Prostate gland (tissue), 2 donors: ENCODE data around the gene ZMYND8. TPM values are rescaled to one million over a fixed set of nuclear protein-coding genes. Genes with fewer than 3 reads are reported as not detected.

ENCODE experiments used
- DNase-seq: peaks from one replicate; pipeline ENCODE4 v3.0.0-alpha.2; 2019; ENCODE audit warnings: low spot score
- H3K27ac ChIP-seq, 2 donors: fragments of 200-600 bp; sonication (generic); 2 replicates each; pipeline ENCODE4 v1.5.1; 2017 to 2019
- H3K27me3 ChIP-seq: fragments of 200-600 bp; sonication (generic); replicated peaks from 2 replicates; pipeline ENCODE4 v1.5.1; 2019; ENCODE audit not compliant: insufficient read depth
- H3K36me3 ChIP-seq, 2 donors: fragments of 200-600 bp; sonication (generic); 1 replicate in 1 of 2; 2 replicates in 1 of 2; pipeline versions ENCODE4 v1.5.1 to v1.8.1; 2017 to 2019
- H3K4me1 ChIP-seq: fragments of 200-600 bp; sonication (generic); replicated peaks from 2 replicates; pipeline ENCODE4 v1.5.1; 2019
- H3K4me3 ChIP-seq, 2 donors: fragments of 200-600 bp; sonication (generic); 2 replicates each; pipeline ENCODE4 v1.5.1; 2017 to 2019
- H3K9me3 ChIP-seq: fragments of 200-600 bp; sonication (generic); 2 replicates; pipeline ENCODE4 v1.5.1; 2017
- CTCF ChIP-seq, 4 experiments: fragments of 200-600 bp in 2 of 4; fragments of 450-650 bp in 2 of 4; sonication (generic) in 2 of 4; IDR thresholded peaks; 1 replicate in 3 of 4; 2 replicates in 1 of 4; pipeline ENCODE4 v1.5.1; 2016 to 2019; ENCODE audit warnings: antibody characterized with exemption in 4 of 4, mild to moderate bottlenecking in 2 of 4, moderate library complexity in 2 of 4
- POLR2A ChIP-seq: fragments of 450-650 bp; IDR thresholded peaks from one replicate; pipeline ENCODE4 v1.6.1; 2016; ENCODE audit warnings: antibody characterized with exemption, mild to moderate bottlenecking
- POLR2AphosphoS5 ChIP-seq: sonication (generic); formaldehyde crosslinking; IDR thresholded peaks from one replicate; pipeline ENCODE4 v1.6.1; 2017; ENCODE audit warnings: antibody characterized with exemption
- WGBS: methylation state at CpG from one replicate; pipeline ENCODE4 v1.1.5; 2018; 5-methylcytosine and 5-hydroxymethylcytosine counted together
- intact Hi-C: fragments of 100-400 bp; cut with DNase I; formaldehyde crosslinking; loops from one replicate; pipeline ENCODE4 v1.14.2; 2022
- total RNA-seq, 2 donors: library from RNA; depleted of rRNA; stranded (reverse); fragments of >200 nt; gene quantifications; one replicate each; pipeline ENCODE4 v1.1.0, GENCODE V29; 2016

The ZMYND8 gene
- total RNA-seq, 2 donors from 2014 or later, result 19.9 to 70.9 TPM

- intact Hi-C loops, result no loop called here
- TF ChIP-seq POLR2AphosphoS5 (no peak), POLR2A (no peak), CTCF (IDR thresholded peaks at IDR 0.05) (no peak)
- Histone ChIP-seq H3K4me3 (no peak overlapping the region), H3K27me3 (no peaks in the 10 kb centered on the region), H3K27ac (no peak overlapping the region), H3K36me3 (peaks cover 0 to 2% of the 10 kb centered on the region in 2 donors), H3K9me3 (no peaks in the 10 kb centered on the region), H3K4me1 (no peaks in the 10 kb centered on the region)
- WGBS, result 81% methylated on average over 14 of the region's 14 CpGs
- no peak for DNase-seq
Measured at GRCh38 chr20:47235853-47236638, 120.5 kb downstream of the ZMYND8 start.

GRCh38 chr20:47235111-47235510, 121.4 kb downstream of the ZMYND8 start:
- no peaks in the 10 kb centered on the region for H3K9me3 ChIP-seq
- WGBS, result 86% methylated on average over 6 of the region's 6 CpGs

GRCh38 chr20:47233333-47234188, 122.9 kb downstream of the ZMYND8 start:
- DNase-seq, result no peak
- intact Hi-C loops, result no loop called here
- no peak for TF ChIP-seq POLR2A
- TF ChIP-seq POLR2AphosphoS5, result no peak
- no peak for TF ChIP-seq CTCF (IDR thresholded peaks at IDR 0.05)

More at GRCh38 chr20:47235111-47235510, 121.4 kb downstream of the ZMYND8 start:
- no peak for TF ChIP-seq POLR2AphosphoS5
- no peak for TF ChIP-seq POLR2A
- TF ChIP-seq CTCF (IDR thresholded peaks at IDR 0.05), result no peak
- Histone ChIP-seq H3K36me3 (peaks cover 0 to 2% of the 10 kb centered on the region in 2 donors), H3K4me3 (no peak overlapping the region), H3K4me1 (no peaks in the 10 kb centered on the region), H3K27ac (no peak overlapping the region), H3K27me3 (no peaks in the 10 kb centered on the region)
- DNase-seq, result no peak
- intact Hi-C loops, result no loop called here

GRCh38 chr20:47232518-47232917, 124.0 kb downstream of the ZMYND8 start:
- no peak for TF ChIP-seq POLR2A
- no peak for TF ChIP-seq POLR2AphosphoS5
- no peak for TF ChIP-seq CTCF (IDR thresholded peaks at IDR 0.05)
- DNase-seq, result no peak

More at GRCh38 chr20:47233333-47234188, 122.9 kb downstream of the ZMYND8 start:
- Histone ChIP-seq H3K27me3 (no peaks in the 10 kb centered on the region), H3K9me3 (no peaks in the 10 kb centered on the region), H3K4me1 (no peaks in the 10 kb centered on the region), H3K27ac (no peak overlapping the region), H3K4me3 (no peak overlapping the region), H3K36me3 (peaks cover 0 to under 1% of the 10 kb centered on the region in 2 donors)
- 92% methylated on average over 9 of the region's 9 CpGs for WGBS

More at GRCh38 chr20:47232518-47232917, 124.0 kb downstream of the ZMYND8 start:
- Histone ChIP-seq H3K9me3 (no peaks in the 10 kb centered on the region), H3K36me3 (no peaks in the 10 kb centered on the region), H3K4me1 (no peaks in the 10 kb centered on the region), H3K4me3 (no peak overlapping the region), H3K27ac (no peak overlapping the region), H3K27me3 (no peaks in the 10 kb centered on the region)
- 88% methylated on average over 3 of the region's 3 CpGs for WGBS
- intact Hi-C loops, result no loop called here
